Measurements from ENCODE around the gene SAT1. TPM values are rescaled to one million over a fixed set of nuclear protein-coding genes. Genes with fewer than 3 reads are reported as not detected.
"Not testable (repeated sequence)": the region's sequence is repeated elsewhere in the genome, so short reads cannot be mapped to it uniquely, and the experiment has no call there.

Gene SAT1
- total RNA-seq (2014; rRNA removed; shearing (Covaris generic)) = 82.5 and 97.9 TPM in 2 replicates

- DNase-seq (ENCODE audit: low read depth) = peak; percentile 96
Observed at GRCh38 chrX:23782863-23783588, at the start of gene SAT1. SAT1 (plus strand) TSS chrX:23783173; CDS start chrX:23783352, 179 bp downstream.

DNA sequence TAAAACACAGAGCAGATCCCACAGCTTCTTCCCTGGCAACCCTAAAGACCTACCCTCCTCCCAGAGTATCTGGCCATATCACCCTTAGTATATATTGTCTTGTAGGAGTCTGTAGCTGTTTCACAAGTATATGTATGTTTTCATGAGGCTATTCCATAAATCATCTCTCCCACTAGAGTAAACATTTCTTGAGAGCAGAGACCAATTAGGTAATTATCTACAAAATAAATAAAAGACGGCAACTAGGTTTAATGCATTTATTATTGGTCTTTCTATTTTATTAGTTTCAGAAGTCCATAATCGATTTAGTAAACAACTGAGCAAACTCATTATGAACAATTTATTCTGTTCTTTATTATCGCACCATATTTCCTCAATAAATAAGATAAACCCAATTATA, 46.9 kb upstream of the SAT1 start:
- DNase-seq (ENCODE audit: low read depth) = no peak

DNA sequence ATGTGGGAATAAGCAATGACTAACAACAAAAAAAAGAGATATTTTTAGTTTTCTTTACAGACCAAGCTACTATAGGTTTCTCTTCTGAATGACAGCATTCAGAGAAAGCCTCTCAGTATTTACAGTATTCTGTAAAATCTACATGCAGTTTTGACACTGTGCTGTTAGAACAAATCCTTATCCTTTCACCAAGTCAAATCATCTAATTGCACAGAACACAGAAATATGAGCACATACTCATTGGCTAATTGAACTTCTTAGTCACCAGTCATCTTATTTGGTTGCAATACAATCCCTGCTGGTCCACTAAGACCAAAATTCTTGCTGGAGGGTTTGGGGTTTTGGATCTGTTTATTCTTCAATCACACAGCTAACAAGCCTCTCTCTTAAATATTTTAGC, 45.6 kb upstream of the SAT1 start:
- DNase-seq (ENCODE audit: low read depth) = no peak

- peak; percentile 93 for DNase-seq (ENCODE audit: low read depth)
Observed at GRCh38 chrX:23742174-23742696, 40.7 kb upstream of the SAT1 start.

- peak; percentile 97 for DNase-seq (ENCODE audit: low read depth)
Observed at GRCh38 chrX:23742697-23743622, 40.0 kb upstream of the SAT1 start, which contains the start of gene ACOT9. ACOT9 (minus strand) TSS chrX:23743276; CDS start chrX:23743144, 132 bp downstream.

GRCh38 chrX:23743623-23743971, 39.4 kb upstream of the SAT1 start:
- DNase-seq (ENCODE audit: low read depth) = not testable (repeated sequence)

- DNase-seq (ENCODE audit: low read depth) = no peak
Observed at GRCh38 chrX:23745786-23746185, 37.2 kb upstream of the SAT1 start.

DNA sequence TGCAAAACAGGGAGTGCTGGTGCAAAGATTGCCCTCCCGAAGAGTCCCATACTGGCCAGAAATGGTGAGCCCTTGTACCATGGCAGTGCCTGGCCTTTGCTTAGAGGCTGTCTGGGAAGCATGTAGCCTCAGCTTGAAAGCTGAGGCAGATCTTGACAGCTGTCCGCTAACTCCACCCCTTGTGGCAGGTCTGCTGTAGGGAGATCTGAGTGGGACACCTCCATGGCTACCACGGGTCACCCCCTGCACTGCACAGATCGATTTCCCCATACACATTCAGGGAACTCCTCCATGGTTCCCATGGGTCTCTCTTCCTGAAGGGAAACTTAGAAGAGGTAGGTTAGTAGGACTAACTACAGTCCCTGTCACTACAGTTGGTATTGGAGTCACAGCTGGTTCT, 33.8 kb upstream of the SAT1 start:
- DNase-seq (ENCODE audit: low read depth) = no peak

- no peak for DNase-seq (ENCODE audit: low read depth)
Observed at GRCh38 chrX:23749576-23749975, 33.4 kb upstream of the SAT1 start.

DNA sequence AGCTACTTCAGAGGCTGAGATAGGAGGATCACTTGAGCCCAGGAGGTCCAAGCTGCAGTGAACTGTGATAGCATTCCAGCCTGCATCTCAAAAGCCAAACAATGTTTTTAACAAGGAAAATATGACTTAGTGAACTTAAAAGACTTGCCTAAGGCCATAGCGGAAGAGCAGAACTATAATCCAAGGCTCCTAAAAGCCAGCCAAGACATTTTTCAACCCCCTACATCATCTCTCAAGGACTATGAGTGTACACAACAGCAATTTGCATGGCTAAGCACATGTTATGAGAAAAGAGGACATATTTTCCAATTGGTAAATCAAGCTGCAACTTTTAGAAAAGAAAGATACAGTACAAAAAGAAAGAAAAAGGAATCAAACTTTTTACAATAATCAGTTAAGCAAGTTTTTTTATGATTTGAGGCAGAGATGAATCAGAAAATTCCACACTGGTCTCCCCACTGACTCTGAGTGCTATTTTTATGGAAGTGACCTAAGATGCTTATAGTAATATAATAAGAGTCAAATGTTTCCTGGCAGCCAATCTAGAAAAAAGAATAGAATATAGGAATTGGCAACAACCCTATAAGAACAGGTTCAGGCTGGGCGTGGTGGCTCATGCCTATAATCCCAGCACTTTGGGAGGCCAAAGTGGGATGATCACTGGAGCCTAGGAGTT, 30.1 kb upstream of the SAT1 start:
- DNase-seq (ENCODE audit: low read depth) = peak; percentile 74

DNA sequence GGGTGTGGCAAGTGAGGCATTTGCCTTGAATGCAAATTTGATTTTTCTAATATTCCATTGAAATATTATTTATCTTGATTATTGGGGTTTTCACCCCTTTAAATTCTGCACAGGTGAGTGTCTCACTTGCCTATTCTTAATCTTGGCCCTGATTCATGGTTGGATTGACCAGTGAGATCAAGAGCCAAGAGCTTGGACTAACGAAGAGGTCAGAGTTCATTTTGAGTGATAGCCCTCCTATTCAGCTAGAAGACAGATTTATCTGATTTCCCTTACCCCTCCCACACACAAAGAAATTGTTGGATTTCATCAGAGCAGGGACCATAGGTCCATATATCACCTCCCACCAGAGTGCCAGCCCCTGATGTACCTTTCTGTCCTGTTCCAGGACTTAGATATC, 28.3 kb upstream of the SAT1 start:
- no peak for DNase-seq (ENCODE audit: low read depth)

- peak; percentile 63 for DNase-seq (ENCODE audit: low read depth)
Observed at GRCh38 chrX:23756165-23756564, 26.8 kb upstream of the SAT1 start.

DNA sequence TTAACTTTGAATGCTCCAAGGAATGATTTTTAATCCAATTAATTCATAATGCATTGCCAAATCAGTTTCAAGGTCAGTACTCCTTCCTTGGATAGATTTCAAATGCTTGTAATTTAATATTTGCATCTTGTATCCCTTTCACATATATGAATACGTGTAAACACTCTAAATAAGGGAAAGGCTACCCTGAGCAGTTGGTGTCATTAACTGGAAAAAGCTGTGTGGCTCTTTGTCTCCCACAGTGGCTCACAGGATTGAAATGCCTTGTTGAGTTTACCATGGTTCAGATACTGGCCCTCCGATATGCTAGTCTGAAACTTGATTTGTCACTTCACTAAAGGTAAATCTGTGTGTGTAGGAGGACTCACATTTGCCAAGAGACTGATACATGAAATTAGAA, 23.2 kb upstream of the SAT1 start:
- no peak for DNase-seq (ENCODE audit: low read depth)

GRCh38 chrX:23764188-23764984, 18.6 kb upstream of the SAT1 start:
- DNase-seq (ENCODE audit: low read depth) = no peak

GRCh38 chrX:23765449-23765848, 17.5 kb upstream of the SAT1 start:
- DNase-seq (ENCODE audit: low read depth) = peak; percentile 44

- no peak for DNase-seq (ENCODE audit: low read depth)
Observed at GRCh38 chrX:23765868-23766267, 17.1 kb upstream of the SAT1 start.

- DNase-seq (ENCODE audit: low read depth) = no peak
Observed at GRCh38 chrX:23766650-23767551, 16.1 kb upstream of the SAT1 start.

- DNase-seq (ENCODE audit: low read depth) = no peak
Observed at GRCh38 chrX:23770142-23770541, 12.8 kb upstream of the SAT1 start.

GRCh38 chrX:23771086-23771485, 11.9 kb upstream of the SAT1 start:
- not testable (repeated sequence) for DNase-seq (ENCODE audit: low read depth)

DNA sequence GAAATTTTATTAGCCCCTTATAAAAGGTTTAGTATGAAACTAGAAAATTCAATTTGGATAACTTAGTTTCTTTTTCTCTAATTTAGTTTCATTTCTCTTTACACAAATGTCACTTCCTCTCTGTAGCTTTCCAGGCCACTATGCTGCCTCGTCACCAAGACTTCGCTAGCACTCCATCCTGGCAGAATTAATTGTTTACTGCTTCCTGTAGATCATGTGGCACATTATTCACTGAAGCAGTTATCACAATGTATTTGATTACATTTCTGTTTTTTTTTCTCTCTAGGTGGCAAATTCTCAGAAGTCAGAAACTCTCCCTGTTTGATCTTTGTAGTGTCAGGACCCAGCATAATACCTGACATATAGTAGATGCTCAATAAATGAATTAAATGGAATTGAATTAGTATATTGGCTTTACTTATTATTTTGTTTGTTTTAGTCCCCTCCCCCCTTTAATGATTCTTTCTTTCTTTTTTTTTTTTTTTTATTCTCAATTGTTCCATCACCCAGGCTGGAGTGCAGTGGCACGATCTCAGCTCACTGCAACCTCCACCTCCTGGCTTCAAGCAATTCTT, 9.3 kb upstream of the SAT1 start:
- DNase-seq (ENCODE audit: low read depth) = peak; percentile 25
